ENCODE results near the gene COG5.

The COG5 gene

DNA sequence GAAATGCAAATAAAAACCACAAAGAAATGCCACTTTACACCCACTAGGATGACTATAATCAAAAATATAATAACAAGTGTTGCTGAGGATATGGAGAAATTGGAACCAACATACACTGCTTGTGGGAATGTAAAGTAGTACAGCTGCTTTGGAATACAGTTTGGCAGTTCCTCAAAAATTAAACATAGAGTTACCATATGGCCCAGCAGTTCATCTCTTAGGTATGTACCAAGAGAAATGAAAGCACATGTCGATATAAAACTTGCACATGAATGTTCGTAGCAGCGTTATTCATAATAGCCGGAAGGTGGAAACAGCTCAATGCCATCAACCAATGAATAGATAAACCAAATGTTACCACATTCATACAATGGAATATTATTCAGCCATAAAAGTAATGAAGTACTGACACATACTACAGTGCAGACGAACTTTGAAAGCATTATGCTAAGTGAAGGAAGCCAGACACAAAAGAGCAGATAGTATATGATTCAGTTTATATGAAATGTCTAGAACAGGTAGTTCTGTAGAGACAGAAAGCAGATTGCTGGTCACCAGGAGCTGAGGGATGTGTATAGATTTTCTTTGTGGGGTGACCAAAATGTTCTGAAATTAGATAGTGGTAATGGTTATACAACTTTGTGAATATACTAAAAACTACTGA, 28.8 kb upstream of the COG5 start:
- ATAC-seq, result peak; percentile 70
- TF ChIP-seq OSR1 (CRISPR knock-in tag; IDR thresholded peaks at IDR 0.05) (no peak), ISL1 (CRISPR knock-in tag; IDR thresholded peaks at IDR 0.05) (0 out of 2 replicates have a peak, but pooled peaks have one; percentile 15), ZFP30 (CRISPR knock-in tag; IDR thresholded peaks at IDR 0.05) (no peak), TOX (CRISPR knock-in tag; IDR thresholded peaks at IDR 0.05; ENCODE audit: borderline replicate concordance) (no peak; the same call in 1 of the 2 replicates), ZNF8 (CRISPR knock-in tag; IDR thresholded peaks at IDR 0.05) (0 out of 2 replicates have a peak, but pooled peaks have one; percentile 28), ZFP3 (CRISPR knock-in tag; IDR thresholded peaks at IDR 0.05) (no peak), ZNF565 (CRISPR knock-in tag; conservative IDR thresholded peaks at IDR 0.05; ENCODE audit: low read depth) (no peak)

DNA sequence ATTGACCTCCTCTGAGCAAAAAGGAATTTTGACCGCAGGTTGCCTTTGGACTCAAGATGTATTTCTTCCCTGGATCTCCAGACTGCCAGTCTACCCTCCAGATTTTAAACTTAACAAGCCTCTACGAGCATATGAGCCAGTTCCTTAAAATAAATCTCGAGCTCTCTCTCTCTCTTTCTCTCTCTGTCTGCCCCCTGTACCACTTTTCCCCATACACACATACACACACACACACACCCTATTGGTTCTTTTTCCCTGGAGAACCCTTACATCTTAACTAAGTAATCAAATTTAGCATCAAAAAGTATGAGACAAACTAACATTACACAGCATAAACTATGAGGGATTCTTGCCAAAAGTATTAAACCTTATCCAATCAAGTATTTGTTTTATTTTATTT, 27.7 kb upstream of the COG5 start:
- no peak for ATAC-seq
- TF ChIP-seq, protein P1, sequence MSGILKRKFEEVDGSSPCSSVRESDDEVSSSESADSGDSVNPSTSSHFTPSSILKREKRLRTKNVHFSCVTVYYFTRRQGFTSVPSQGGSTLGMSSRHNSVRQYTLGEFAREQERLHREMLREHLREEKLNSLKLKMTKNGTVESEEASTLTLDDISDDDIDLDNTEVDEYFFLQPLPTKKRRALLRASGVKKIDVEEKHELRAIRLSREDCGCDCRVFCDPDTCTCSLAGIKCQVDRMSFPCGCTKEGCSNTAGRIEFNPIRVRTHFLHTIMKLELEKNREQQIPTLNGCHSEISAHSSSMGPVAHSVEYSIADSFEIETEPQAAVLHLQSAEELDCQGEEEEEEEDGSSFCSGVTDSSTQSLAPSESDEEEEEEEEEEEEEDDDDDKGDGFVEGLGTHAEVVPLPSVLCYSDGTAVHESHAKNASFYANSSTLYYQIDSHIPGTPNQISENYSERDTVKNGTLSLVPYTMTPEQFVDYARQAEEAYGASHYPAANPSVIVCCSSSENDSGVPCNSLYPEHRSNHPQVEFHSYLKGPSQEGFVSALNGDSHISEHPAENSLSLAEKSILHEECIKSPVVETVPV (CRISPR knock-in tag; IDR thresholded peaks at IDR 0.05), result no peak
- TF ChIP-seq PPARA (CRISPR knock-in tag; IDR thresholded peaks at IDR 0.05; ENCODE audit: borderline replicate concordance), result no peak
- TF ChIP-seq ISL1 (CRISPR knock-in tag; IDR thresholded peaks at IDR 0.05), result peak; percentile 39; the same call in 1 of the 2 replicates
- TF ChIP-seq, protein P2, sequence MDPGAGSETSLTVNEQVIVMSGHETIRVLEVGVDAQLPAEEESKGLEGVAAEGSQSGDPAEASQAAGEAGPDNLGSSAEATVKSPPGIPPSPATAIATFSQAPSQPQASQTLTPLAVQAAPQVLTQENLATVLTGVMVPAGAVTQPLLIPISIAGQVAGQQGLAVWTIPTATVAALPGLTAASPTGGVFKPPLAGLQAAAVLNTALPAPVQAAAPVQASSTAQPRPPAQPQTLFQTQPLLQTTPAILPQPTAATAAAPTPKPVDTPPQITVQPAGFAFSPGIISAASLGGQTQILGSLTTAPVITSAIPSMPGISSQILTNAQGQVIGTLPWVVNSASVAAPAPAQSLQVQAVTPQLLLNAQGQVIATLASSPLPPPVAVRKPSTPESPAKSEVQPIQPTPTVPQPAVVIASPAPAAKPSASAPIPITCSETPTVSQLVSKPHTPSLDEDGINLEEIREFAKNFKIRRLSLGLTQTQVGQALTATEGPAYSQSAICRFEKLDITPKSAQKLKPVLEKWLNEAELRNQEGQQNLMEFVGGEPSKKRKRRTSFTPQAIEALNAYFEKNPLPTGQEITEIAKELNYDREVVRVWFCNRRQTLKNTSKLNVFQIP (CRISPR knock-in tag; IDR thresholded peaks at IDR 0.05; ENCODE audit: borderline replicate concordance, low read depth), result no peak

DNA sequence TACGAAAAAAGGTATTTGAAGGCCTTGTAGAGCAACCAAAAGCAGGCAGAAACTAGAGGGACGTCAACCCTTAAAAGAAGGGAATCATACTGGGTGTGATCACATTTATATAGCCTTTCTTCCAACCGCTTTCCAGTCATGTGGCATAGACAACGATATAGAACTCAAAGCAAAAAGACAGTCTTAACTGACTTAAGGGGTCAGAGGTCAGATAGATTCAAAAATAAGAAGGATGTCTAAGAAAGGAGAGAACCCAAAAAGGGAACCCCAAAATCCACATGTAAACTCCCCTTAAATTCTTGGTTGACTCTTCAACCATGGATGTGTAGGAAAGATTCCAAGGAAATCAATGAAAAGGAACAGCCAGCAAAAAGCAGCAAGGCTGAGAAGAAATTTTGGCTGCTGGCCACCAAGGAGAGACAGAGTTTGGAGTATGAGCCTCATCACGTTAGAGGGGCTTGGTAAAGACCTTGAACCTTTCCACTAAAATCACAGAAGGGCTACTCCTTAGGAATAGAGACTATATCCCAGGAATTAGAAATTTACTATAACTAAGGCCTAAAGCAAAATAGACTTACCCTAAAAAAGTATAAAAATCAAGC, 24.9 kb upstream of the COG5 start:
- TF ChIP-seq SNAI2 (CRISPR knock-in tag; IDR thresholded peaks at IDR 0.05) (no peak), ZC3H10 (CRISPR knock-in tag; IDR thresholded peaks at IDR 0.05) (no peak), ZNF70 (CRISPR knock-in tag; IDR thresholded peaks at IDR 0.05) (no peak), ZNF8 (CRISPR knock-in tag; IDR thresholded peaks at IDR 0.05) (no peak), TCF4 (CRISPR knock-in tag; IDR thresholded peaks at IDR 0.05; ENCODE audit: borderline replicate concordance) (no peak), ZFP30 (CRISPR knock-in tag; IDR thresholded peaks at IDR 0.05) (no peak), TOX (CRISPR knock-in tag; IDR thresholded peaks at IDR 0.05; ENCODE audit: borderline replicate concordance) (no peak), ESRRG (CRISPR knock-in tag; IDR thresholded peaks at IDR 0.05) (no peak), ARNTL (CRISPR knock-in tag; IDR thresholded peaks at IDR 0.05; ENCODE audit: borderline replicate concordance, low read depth) (no peak), CSDC2 (CRISPR knock-in tag; IDR thresholded peaks at IDR 0.05) (no peak)
- TF ChIP-seq, protein P3, sequence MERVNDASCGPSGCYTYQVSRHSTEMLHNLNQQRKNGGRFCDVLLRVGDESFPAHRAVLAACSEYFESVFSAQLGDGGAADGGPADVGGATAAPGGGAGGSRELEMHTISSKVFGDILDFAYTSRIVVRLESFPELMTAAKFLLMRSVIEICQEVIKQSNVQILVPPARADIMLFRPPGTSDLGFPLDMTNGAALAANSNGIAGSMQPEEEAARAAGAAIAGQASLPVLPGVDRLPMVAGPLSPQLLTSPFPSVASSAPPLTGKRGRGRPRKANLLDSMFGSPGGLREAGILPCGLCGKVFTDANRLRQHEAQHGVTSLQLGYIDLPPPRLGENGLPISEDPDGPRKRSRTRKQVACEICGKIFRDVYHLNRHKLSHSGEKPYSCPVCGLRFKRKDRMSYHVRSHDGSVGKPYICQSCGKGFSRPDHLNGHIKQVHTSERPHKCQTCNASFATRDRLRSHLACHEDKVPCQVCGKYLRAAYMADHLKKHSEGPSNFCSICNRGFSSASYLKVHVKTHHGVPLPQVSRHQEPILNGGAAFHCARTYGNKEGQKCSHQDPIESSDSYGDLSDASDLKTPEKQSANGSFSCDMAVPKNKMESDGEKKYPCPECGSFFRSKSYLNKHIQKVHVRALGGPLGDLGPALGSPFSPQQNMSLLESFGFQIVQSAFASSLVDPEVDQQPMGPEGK (CRISPR knock-in tag; IDR thresholded peaks at IDR 0.05; ENCODE audit: borderline replicate concordance), result no peak
- TF ChIP-seq, protein P4, sequence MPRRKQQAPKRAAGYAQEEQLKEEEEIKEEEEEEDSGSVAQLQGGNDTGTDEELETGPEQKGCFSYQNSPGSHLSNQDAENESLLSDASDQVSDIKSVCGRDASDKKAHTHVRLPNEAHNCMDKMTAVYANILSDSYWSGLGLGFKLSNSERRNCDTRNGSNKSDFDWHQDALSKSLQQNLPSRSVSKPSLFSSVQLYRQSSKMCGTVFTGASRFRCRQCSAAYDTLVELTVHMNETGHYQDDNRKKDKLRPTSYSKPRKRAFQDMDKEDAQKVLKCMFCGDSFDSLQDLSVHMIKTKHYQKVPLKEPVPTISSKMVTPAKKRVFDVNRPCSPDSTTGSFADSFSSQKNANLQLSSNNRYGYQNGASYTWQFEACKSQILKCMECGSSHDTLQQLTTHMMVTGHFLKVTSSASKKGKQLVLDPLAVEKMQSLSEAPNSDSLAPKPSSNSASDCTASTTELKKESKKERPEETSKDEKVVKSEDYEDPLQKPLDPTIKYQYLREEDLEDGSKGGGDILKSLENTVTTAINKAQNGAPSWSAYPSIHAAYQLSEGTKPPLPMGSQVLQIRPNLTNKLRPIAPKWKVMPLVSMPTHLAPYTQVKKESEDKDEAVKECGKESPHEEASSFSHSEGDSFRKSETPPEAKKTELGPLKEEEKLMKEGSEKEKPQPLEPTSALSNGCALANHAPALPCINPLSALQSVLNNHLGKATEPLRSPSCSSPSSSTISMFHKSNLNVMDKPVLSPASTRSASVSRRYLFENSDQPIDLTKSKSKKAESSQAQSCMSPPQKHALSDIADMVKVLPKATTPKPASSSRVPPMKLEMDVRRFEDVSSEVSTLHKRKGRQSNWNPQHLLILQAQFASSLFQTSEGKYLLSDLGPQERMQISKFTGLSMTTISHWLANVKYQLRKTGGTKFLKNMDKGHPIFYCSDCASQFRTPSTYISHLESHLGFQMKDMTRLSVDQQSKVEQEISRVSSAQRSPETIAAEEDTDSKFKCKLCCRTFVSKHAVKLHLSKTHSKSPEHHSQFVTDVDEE (CRISPR knock-in tag; IDR thresholded peaks at IDR 0.05), result no peak
- TF ChIP-seq, protein P1 (CRISPR knock-in tag; IDR thresholded peaks at IDR 0.05), result no peak
- TF ChIP-seq, protein P2 (CRISPR knock-in tag; IDR thresholded peaks at IDR 0.05; ENCODE audit: borderline replicate concordance, low read depth), result no peak
- TF ChIP-seq, protein P5, sequence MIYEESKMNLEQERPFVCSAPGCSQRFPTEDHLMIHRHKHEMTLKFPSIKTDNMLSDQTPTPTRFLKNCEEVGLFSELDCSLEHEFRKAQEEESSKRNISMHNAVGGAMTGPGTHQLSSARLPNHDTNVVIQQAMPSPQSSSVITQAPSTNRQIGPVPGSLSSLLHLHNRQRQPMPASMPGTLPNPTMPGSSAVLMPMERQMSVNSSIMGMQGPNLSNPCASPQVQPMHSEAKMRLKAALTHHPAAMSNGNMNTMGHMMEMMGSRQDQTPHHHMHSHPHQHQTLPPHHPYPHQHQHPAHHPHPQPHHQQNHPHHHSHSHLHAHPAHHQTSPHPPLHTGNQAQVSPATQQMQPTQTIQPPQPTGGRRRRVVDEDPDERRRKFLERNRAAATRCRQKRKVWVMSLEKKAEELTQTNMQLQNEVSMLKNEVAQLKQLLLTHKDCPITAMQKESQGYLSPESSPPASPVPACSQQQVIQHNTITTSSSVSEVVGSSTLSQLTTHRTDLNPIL (CRISPR knock-in tag; IDR thresholded peaks at IDR 0.05; ENCODE audit: low read depth), result no peak
- no peak for ATAC-seq
